ENCODE data around the gene NELFB.

The NELFB gene

DNA sequence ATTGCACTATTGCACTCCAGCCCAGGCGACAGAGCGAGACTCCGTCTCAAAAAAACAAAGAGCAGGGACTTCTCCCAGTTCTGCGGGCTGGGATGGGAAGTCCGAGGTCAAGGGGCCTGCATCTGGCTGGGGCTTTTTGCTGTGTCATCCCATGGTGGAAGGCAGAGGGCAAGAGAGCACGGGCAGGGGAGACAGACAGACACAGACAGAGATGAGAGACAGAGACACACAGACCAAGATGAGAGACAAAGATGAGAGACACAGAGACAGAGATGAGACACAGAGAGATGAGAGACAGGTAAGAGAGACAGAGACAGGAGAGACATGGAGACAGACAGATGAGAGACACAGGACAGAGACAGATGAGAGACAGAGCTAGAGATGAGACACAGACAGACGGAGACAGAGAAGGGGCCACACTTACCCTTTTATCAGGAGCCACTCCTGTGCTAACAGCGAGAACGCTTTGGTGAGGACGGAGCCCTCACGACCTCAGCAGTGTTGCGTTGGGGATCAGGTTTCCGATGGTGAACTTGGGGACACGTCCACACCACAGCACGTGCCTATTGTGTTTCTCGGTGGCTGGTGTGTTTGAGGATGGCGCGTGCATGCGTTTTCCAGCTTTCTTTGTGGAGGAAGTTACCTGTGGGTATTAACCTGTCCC lies 13.5 kb downstream of the NELFB start:
- no peak for DNase-seq (ENCODE audit: low read depth in 2 of 2)

DNA sequence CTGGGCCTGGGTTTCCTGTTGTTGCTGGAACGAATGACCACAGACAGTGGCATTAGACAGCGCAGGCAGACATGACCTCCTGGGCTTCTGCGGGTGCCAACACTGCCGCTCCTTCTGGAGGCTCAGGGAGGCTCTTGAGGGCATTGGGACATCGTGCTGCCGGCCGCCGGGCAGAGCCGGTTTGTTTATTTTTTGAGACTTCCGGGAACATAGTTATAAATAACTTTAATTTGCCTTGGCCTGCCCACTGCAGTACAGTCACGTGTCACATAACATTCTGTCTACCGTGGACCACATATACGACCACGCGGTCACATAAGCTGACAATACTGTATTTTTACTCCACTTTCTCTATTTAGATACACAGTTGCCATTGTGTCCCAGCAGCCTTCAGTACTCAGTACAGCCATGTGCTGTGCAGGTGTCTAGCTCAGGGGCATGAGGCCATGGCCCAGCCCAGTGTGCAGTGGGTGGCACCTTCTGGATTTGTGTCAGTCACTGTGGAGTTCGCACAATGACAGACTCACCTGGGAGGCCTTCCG lies 14.2 kb downstream of the NELFB start:
- no peak for DNase-seq (ENCODE audit: low read depth in 2 of 2)

DNA sequence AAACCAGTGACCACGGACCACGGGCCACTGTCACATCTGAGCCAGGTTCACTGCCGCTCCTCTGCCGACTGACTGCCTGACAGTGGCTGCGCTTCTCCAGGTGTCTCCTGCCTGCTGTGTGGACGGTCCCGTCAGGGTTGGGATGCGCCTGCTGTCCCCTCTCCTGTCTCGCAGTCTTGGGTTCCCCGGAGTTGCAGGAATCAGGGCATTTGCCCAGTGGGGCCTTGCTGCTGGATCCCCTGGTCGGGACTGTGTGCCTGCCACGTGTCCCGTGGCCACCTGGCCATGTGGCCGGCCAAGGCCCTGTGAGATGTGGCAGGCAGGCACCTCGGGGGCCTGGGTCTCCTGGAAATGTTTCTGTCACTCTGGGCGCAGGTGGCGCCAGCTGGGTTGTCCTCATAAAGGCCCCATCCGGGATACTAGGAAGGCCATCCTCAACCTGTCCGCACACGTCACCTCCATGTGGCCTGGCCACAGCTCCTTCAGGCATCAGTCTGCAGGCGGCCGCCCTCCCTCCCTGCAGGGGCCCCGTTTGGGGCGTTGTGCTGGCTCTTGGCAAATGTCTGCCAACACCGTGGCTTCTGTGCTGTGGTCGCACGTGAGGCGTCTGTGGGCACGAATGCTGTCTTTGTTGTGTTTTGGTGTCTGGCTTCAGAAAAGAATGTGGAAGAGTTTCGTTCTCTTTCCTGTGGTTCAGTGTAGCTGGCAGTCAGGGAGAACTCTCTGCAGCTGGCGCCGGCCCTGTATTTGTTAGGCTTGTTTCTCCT lies 16.0 kb downstream of the NELFB start:
- DNase-seq (ENCODE audit: low read depth in 2 of 2), result no peak

DNA sequence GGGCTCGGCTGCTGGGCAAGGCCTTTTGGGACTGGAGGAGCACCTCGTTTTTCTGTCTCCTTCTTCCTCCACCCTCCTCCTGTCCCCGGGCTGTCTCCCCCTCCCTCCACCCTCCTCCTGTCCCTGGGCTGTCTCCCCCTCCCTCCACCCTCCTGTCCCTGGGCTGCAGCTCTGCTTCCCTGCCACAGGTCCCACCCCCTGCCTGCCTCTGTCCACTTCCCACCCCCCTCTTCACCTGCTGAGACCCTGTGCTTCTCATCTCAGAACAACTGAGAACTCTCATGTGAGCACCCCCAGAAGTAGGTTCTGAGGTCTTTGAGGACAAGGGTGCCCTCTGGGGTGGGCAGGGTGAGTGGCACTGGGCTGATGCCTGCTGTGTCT lies 16.6 kb downstream of the NELFB start:
- DNase-seq (ENCODE audit: low read depth in 2 of 2), result no peak

DNA sequence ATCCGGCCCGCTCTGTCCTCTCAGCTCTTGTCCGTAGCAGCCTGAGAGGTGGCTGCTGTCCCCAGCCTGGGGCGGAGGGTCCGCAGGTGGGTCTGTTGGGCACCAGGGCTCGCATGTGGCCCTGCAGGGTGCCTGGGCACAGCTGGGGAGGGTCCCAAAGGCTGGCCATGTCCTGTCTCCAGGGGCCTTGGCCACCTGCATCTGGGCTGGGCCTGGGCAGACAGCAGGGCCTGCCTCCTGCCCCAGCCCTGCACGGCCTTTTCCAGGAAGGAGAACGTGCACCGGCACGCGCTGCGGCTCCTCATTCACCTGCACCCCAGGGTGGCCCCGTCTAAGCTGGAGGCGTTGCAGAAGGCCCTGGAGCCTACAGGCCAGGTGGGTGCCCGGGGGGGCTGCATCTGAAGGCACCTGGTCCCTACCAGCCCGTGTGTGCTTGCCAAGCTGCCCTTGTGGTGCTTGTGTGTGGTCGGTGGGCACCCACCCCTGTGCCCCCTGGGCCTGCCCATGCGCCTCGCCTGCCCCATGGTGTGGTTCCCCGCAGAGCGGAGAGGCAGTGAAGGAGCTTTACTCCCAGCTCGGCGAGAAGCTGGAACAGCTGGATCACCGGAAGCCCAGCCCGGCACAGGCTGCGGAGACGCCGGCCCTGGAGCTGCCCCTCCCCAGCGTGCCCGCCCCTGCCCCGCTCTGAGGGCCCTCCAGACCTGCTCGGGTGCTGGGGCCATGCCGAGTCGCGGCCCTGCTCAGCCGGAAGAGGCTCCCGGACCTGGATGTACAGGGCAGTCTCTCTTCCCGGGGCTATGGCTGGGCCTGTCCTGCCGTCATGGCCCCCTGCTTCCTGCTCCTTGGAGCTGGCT lies 17.3 kb downstream of the NELFB start:
- no peak for DNase-seq (ENCODE audit: low read depth in 2 of 2)

DNA sequence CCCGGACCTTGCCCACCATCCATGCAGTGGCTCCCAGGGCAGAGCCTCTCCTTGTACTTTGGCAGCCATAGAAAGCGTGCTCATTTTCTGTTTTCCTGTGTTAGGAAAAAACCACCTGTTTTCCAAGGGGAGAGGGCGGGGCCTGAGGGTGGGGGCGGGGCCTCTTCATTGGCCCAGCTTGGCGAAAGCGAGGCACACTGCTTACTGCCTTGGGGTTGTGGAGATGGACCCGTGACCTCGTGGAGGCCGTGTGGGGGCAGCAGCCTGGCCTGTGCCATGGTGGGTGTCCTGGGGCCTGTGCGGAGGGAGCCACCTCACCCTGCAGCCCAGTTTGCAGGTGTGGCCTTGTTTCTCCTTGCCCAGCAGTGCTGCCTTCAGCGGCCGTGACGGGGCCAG lies 18.0 kb downstream of the NELFB start:
- no peak for DNase-seq (ENCODE audit: low read depth in 2 of 2)

DNA sequence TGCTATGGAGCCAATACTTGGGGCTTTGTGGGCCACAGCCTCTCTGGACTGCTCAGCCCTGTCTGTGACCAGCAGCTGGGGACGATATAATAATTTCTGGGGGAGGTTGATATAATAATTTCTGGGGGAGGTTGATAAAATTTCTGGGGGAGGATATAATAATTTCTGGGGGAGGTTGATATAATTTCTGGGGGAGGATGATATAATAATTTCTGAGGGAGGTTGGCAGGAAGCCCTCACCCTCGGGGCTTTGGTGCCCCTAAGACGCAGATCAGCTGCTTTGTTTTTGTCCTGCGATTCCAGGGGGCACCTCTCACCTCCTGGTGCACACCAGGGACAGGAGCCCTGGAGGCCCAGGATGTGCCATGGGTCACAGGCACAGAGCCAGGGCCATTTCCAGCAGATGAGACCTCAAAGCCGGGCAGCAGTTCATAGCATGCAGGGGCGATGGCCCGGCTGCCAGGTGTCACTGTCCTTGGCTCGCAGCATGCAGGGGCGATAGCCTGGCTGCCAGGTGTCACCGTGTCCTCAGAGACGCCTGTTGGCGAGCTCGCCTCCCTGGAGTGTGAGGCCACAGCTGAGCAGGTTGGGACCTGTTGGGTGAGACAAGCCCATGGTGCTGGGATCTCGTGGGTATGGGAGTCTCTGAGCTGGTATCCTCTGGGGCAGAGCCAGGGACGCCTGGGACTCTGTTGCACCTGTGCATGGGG lies 18.6 kb downstream of the NELFB start:
- DNase-seq (ENCODE audit: low read depth in 2 of 2), result no peak

DNA sequence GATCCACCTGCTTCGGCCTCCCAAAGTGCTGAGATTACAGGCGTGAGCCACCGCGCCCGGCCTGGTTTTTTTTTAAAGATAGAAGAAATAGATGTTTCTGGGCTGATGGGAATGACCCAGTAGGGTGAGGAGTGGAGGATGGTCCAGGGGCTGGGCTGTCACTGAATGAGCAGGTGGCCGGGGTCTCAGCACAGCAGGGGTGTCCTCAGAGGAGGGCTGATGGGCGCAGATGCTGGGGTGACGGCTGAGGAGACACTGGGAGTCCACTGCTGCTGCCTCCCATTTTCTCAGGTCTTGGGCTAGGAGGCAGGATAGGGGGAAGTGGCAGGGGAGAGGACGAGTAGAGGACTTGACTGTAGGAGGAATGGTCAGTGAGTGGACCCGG lies 20.1 kb downstream of the NELFB start:
- DNase-seq (ENCODE audit: low read depth in 2 of 2), result no peak

DNA sequence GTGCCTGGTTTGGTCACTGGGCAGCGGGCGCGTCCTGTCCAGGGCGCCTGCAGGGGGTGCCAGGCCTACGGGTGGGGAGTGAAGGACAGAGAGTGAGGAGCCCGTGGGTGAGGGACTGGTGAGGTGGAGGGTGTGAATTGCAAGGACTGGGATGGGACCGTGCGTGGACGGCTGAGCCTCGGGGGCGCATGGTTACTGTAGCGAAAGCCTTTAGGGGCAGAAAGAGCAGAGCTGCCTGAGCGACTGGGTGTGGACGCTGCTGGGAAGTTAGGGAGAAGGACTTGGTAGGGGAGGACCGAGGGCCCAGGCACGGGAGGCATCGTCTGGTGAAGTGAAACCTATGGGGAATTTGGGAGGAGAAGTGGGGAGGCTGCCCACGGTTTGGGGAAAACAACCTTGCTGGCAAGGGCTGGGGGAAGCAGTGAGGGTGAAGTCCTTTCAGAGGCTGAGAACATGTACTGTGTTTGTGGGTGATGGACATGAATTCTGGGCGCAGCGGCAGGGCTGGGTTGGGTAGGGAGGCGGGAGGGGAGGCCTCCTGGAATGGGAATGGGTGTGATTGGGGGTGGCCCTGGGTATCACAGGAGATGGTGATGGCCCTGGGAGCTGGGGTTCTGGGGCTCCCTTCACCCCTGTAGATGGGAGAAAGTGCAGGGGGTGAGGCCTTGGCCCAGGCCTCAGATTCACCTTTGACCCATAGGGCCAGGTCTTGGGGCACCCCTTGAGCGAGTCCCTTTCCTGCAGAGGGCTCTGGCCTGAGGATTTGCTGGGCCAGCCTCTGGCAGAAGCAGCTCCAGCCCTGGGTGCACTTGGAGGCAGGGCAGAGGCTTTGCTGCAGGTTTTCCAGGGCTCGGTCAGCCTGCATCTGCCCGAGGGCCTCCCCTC lies 20.7 kb downstream of the NELFB start:
- DNase-seq (ENCODE audit: low read depth in 2 of 2), result no peak

DNA sequence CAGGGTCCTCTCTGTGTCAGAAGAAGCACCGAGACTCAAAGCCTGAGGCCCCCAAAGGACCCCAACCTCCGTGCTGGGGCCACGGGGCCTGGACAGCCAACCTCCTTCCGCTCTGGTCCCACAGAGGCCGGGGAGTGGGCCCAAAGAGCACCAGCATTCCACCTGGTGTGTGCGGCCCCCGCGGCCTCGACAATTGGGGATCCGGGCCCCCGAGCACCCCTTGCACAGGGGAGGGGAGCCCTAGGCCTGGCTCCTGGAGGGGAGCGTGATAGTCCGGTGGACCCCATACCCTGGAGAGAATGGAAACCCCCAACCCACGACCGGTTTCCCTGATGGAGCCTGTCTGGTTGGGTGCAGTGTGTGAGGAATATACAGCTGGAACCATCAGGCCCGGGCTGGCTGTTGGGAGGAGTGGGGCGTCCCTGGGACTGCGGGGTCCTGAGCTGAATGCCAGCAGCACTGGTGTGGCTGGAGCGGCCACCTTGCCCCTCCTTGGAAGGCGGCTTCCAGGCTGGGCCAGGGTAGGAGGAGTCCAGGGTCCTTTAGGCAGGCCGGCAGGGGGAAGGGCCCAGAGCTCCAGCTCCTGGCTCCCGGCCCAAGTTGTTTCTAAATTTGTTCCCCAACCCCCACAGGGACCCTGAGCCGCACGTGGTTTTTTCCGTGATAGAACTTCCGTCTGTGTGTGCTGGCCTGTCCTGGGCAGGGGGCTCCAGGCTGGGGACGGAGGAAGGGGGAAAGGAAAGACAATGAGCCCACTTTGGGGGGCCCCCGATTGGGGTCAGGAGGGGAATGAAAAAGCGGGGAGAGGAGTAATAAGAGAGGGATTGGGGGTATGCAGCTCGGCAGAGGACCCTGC lies 21.6 kb downstream of the NELFB start:
- DNase-seq (ENCODE audit: low read depth in 2 of 2), result no peak

DNA sequence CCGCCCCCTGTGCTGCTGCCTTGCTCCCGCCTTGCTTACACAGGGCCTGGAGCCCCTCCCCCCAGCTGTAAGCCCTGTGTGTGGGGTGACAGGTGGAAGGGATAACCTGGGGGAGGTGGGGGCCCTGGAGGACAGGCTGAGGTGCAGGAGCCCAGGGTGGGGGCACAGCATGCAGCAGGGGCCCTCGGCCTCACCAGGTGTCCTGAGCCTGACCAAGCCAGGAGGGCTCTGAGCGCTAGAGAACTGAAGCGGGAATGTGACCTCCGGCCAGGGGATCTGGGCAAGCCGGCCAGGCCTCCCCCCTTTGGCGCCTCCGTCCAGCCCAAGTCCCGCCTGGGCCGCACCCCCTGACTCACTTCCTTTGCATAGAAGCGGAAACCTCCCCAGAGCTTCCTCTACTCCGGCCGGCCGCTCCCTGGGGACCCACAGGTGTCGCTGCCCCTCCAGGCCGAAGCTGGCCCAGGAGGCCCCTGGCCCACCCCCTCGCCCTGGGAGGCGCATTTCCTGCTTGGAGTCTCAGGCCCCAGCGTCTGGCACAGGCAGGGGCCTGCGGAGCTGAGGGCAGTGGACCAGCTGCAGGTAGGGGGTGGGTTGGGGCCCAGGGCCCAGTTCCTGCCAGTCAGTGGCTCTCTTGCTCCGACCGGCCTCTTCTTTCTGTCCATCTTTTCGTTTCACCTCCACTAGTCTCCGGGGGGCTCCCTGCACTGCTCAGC lies 22.4 kb downstream of the NELFB start, which contains the start of gene TOR4A:
TSS of gene TOR4A (plus strand) at position 398 of the 713 bp plus-strand sequence. CDS start 964 bp downstream, outside the sequence.
- no peak for DNase-seq (ENCODE audit: low read depth in 2 of 2)

DNA sequence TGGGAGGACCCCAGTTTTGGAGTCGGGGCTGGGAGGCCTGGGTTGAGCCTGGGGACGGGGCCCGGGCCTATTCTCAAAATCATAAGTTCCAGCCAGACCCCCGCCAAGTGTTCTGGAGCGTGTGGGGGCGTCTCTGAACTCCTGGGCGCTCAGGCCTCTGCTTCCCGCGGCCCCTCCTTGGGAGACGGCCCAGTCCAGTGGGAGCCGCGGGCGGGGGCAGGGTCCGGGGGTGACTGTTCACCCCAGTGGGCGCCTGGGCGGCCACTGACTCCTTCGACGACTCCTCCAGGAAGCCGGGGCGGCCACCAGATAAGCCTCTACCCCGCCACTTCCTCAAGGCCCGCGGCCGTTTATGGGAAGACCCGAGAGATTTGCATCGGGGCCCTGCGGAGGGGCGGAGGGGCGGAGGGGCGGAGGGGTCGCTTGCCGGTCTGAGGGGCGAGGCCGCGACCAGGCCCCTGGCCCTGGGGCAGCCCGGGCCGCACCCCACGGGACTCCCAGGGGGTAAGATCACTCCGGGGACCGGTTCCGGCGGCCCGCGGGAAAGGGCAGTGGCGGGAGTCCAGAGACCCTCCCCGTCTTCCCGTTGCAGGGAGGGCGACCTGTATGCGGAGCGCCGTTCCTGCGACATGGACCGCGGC lies 23.1 kb downstream of the NELFB start:
- DNase-seq (ENCODE audit: low read depth in 2 of 2), result no peak

DNA sequence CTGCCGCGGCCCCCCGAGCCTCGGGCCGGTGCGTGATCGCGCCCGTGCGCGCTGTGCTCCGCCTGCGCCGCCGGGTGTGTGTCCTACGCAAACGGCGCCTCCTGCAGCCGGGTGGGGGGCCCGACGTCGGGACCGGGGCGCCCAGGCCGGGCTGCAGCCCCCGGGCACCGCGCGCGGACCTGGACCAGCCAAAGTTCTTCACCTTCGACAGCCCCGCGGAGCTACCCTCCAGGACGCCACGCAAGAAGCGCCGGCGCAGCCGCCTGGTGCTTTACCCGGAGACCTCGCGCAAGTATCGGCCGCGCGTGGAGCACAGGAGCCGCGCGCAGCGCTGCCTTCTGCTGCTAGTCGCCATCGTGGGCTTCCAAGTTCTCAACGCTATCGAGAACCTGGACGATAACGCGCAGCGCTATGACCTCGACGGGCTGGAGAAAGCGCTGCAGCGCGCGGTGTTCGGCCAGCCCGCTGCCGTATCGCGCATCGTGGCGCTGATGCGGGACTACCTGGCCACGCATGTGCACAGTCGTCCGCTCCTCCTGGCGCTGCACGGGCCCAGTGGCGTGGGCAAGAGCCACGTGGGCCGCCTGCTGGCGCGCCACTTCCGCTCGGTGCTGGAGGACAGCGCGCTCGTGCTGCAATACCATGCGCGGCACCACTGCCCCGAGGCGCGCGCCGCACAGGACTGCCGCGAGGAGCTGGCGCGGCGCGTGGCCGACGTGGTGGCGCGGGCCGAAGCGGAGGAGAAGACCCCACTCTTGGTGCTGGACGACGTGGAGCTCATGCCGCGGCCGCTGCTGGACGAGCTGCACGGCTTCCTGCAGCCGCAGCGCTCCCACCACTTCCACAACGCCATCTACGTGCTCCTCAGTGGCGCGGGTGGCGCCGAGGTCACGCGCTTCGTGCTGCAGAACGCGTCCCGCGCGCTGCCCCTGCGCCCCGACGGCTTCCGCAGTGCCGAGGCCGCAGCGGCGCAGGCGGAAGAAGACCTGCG lies 23.9 kb downstream of the NELFB start:
- no peak for DNase-seq (ENCODE audit: low read depth in 2 of 2)

DNA sequence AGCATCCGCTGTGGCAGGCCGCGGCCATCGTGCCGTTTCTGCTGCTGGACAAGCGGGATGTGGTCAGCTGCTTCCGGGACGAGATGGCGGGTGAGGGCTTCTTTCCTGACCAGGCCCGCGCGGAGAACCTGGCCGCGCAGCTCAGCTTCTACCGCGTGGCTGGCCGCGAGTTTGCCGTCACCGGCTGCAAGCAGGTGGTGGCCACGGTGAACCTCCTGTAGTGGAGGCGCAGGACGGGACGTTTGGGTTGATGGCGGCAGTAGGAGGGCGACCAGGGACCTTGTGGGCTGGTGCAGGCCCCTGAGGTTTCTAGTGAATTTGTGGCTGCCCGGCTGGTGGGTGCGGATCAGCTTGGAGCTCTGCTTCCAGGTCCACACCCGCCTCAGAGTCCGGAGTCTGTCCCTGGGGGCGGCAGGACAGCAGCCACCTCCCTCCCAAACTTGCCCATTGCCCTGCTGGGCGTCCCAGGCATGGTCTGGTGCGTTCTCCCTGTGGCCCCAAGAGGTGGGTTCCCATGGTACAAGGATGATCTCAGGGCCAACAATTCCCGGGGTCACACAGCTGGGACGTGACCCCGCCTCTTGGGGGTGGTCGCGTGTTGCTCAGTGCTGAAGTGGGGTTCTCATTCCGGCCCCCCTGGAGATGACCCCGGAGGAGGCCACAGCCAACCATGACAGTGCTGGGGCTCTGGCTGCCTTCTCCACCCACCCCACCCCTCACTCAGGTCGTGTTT lies 24.8 kb downstream of the NELFB start:
- DNase-seq (ENCODE audit: low read depth in 2 of 2), result no peak

DNA sequence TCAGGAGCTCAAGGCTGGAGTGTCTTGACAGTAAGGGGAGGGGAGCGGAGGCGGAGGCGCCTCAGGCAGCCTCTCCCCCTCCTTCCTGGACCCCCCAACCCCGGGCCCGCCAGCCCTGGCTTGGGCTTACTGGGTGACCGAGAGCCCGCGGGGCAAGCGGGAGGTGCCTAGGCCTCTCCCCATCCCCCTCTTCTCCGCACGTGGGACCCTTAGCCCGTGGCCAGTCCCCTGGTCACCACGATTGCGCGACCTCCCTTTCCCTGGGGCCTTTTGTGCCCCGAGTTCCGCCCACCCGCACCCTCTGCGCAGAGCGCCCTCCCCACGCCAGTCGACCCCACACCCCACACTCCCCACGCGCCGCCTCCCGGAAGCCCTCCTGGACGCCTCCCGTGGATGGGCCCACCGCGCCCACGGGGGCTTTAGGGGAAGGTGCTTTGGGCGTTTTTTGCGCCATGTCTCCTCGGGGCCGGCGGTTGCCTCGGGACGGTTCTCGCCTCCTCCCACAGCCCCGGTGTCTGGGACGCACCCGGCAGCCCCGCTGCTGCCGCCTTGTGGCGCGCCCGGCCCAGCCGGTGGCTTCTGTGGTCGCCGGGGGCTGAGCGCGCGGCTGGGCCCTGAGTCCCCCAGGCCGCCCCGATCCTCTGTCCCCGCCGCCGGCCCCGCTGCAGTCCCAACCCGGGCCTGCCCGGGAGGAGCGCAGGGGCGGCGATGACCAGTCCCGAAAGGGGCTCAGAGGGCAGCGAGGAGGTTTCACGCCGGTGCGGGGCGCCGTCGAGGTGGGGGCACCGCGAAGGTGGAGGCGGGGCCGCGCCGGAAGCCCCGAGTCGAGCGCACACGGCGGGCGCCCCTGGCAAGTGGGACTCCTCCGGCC lies 25.6 kb downstream of the NELFB start:
- no peak for DNase-seq (ENCODE audit: low read depth in 2 of 2)
